GM23338 (cell line): ENCODE data around the gene TMPRSS6. TPM values are rescaled to one million over a fixed set of nuclear protein-coding genes. Genes with fewer than 3 reads are reported as not detected.

Source experiments
- ATAC-seq: fragments of 200-7000 bp; cut with Tn5 transposase; 3 replicates; pipeline ENCODE4 v1.9.1; 2020
- DNase-seq: peaks from one replicate; pipeline ENCODE4 v3.0.0-alpha.2; 2015; ENCODE audit warnings: low spot score
- H2AFZ ChIP-seq: fragments of 200-600 bp; sonication (generic); 2 replicates; pipeline ENCODE4 v1.8.0; 2016; ENCODE audit warnings: antibody characterized with exemption, mild to moderate bottlenecking, moderate library complexity
- H3F3A ChIP-seq: fragments of 200-600 bp; sonication (generic); replicated peaks from 2 replicates; pipeline ENCODE4 v1.8.0; 2017; ENCODE audit warnings: antibody characterized with exemption, mixed run types, low read depth
- H3K27ac ChIP-seq: fragments of 200-600 bp; sonication (generic); 2 replicates; pipeline ENCODE4 v1.6.1; 2016; ENCODE audit warnings: low read depth
- H3K27me3 ChIP-seq: fragments of 200-600 bp; sonication (generic); 2 replicates; pipeline ENCODE4 v1.8.0; 2016; ENCODE audit warnings: mild to moderate bottlenecking, mixed run types, moderate library complexity; ENCODE audit not compliant: insufficient read depth
- H3K36me3 ChIP-seq: fragments of 200-600 bp; sonication (generic); 2 replicates; pipeline ENCODE4 v1.8.0; 2016; ENCODE audit warnings: mild to moderate bottlenecking; ENCODE audit not compliant: insufficient read depth
- H3K4me1 ChIP-seq: fragments of 200-600 bp; sonication (generic); 2 replicates; pipeline ENCODE4 v1.8.0; 2016; ENCODE audit warnings: mild to moderate bottlenecking, moderate library complexity; ENCODE audit not compliant: insufficient read depth
- H3K4me2 ChIP-seq: fragments of 200-600 bp; sonication (generic); 2 replicates; pipeline ENCODE4 v1.7.1; 2017; ENCODE audit warnings: mixed run types
- H3K4me3 ChIP-seq: fragments of 200-600 bp; sonication (generic); 2 replicates; pipeline ENCODE4 v1.6.1; 2016; ENCODE audit warnings: mixed run types
- H3K79me2 ChIP-seq: fragments of 200-600 bp; sonication (generic); replicated peaks from 2 replicates; pipeline ENCODE4 v1.8.0; 2017; ENCODE audit warnings: mild to moderate bottlenecking; ENCODE audit not compliant: insufficient read depth
- H3K9me2 ChIP-seq: fragments of 200-600 bp; sonication (generic); 2 replicates; pipeline ENCODE4 v1.8.0; 2017; ENCODE audit not compliant: insufficient read depth
- H4K20me1 ChIP-seq: fragments of 200-600 bp; sonication (generic); replicated peaks from 2 replicates; pipeline ENCODE4 v1.8.0; 2017; ENCODE audit warnings: mild to moderate bottlenecking; ENCODE audit not compliant: insufficient read depth
- H3K27ac Mint-ChIP-seq: 2 replicates; pipeline ENCODE4 v1.8.0; 2020; ENCODE audit warnings: inconsistent platforms, mild to moderate bottlenecking, moderate library complexity, mixed read lengths
- H3K27me3 Mint-ChIP-seq: 3 replicates; pipeline ENCODE4 v1.8.0; 2022; ENCODE audit warnings: low read depth, mild to moderate bottlenecking, moderate library complexity, mixed read lengths, inconsistent platforms; ENCODE audit not compliant: insufficient read depth, poor library complexity
- H3K36me3 Mint-ChIP-seq: 3 replicates; pipeline ENCODE4 v1.8.0; 2021; ENCODE audit warnings: low read depth, mild to moderate bottlenecking, inconsistent platforms, moderate library complexity, mixed read lengths
- H3K4me1 Mint-ChIP-seq: 3 replicates; pipeline ENCODE4 v1.8.0; 2020; ENCODE audit warnings: mild to moderate bottlenecking, inconsistent platforms, mixed read lengths
- H3K4me3 Mint-ChIP-seq: 3 replicates; pipeline ENCODE4 v1.8.0; 2021; ENCODE audit warnings: moderate library complexity, mild to moderate bottlenecking, inconsistent platforms, mixed read lengths
- H3K9me3 Mint-ChIP-seq: 3 replicates; pipeline ENCODE4 v1.8.0; 2020; ENCODE audit warnings: moderate library complexity, mild to moderate bottlenecking, inconsistent platforms, mixed read lengths
- CREB1 ChIP-seq: fragments of 250-450 bp; sonication (Bioruptor Pico); IDR thresholded peaks from 2 replicates; pipeline ENCODE4 v1.5.0; 2020; ENCODE audit warnings: low read depth, mild to moderate bottlenecking, moderate library complexity
- CTCF ChIP-seq, 2 experiments: fragments of 200-600 bp in 1 of 2; sonication (generic) in 1 of 2; conservative IDR thresholded peaks; 2 replicates each; pipeline versions ENCODE4 v1.5.1 to v1.6.1; 2016 to 2017; ENCODE audit warnings: antibody characterized with exemption in 2 of 2, low read depth in 2 of 2, mild to moderate bottlenecking in 2 of 2, moderate library complexity in 1 of 2
- ETS1 ChIP-seq: IDR thresholded peaks from 2 replicates; pipeline ENCODE4 v1.6.1; 2016; ENCODE audit warnings: antibody characterized with exemption
- EZH2 ChIP-seq: fragments of 200-600 bp; sonication (generic); IDR thresholded peaks from one replicate; pipeline ENCODE4 v1.8.0; 2017; ENCODE audit warnings: antibody characterized with exemption, mild to moderate bottlenecking, low read depth; ENCODE audit not compliant: unreplicated experiment
- EZH2phosphoT487 ChIP-seq: fragments of 200-600 bp; sonication (generic); IDR thresholded peaks from one replicate; pipeline ENCODE4 v1.8.1; 2018; ENCODE audit warnings: antibody characterized with exemption; ENCODE audit not compliant: unreplicated experiment
- JUNB ChIP-seq: IDR thresholded peaks from one replicate; pipeline ENCODE4 v1.6.1; 2016; ENCODE audit warnings: antibody characterized with exemption; ENCODE audit not compliant: unreplicated experiment
- NANOG ChIP-seq: IDR thresholded peaks from 2 replicates; pipeline ENCODE4 v1.6.1; 2016; ENCODE audit warnings: antibody characterized with exemption, borderline replicate concordance
- POLR2AphosphoS5 ChIP-seq: IDR thresholded peaks from 2 replicates; pipeline ENCODE4 v1.6.1; 2016; ENCODE audit warnings: antibody characterized with exemption, low read depth
- REST ChIP-seq: IDR thresholded peaks from one replicate; pipeline ENCODE4 v1.6.1; 2018; ENCODE audit warnings: antibody characterized with exemption; ENCODE audit not compliant: unreplicated experiment
- STAT1 ChIP-seq: IDR thresholded peaks from one replicate; pipeline ENCODE4 v1.6.1; 2016; ENCODE audit warnings: antibody characterized with exemption; ENCODE audit not compliant: unreplicated experiment
- ZNF114 ChIP-seq: fragments of 250-450 bp; sonication (Bioruptor Pico); IDR thresholded peaks from 2 replicates; pipeline ENCODE4 v1.5.0; 2020; ENCODE audit warnings: mild to moderate bottlenecking, moderate library complexity
- ZNF331 ChIP-seq: fragments of 250-450 bp; sonication (Bioruptor Pico); IDR thresholded peaks from 2 replicates; pipeline ENCODE4 v1.5.0; 2020; ENCODE audit warnings: low read depth, mild to moderate bottlenecking, moderate library complexity
- ZNF462 ChIP-seq: fragments of 250-450 bp; sonication (Bioruptor Pico); IDR thresholded peaks from 2 replicates; pipeline ENCODE4 v1.5.0; 2020; ENCODE audit warnings: mild to moderate bottlenecking, moderate library complexity
- polyA plus RNA-seq: library from polyadenylated mRNA; unstranded; fragments of >200 nt; fragmentation: Nextera tagmentation; extraction: Ambion mirVana; gene quantifications from 2 replicates; pipeline ENCODE4 v1.2.1, GENCODE V29; 2016
- total RNA-seq: library from RNA; depleted of rRNA; stranded (reverse); fragments of >200 nt; shearing (Covaris generic); gene quantifications from 2 replicates; pipeline ENCODE4 v1.2.3, GENCODE V29; 2014

The TMPRSS6 gene
- total and polyA plus RNA-seq, 2 experiments from 2014 or later: 0.13 TPM; not detected in 1

- Histone ChIP-seq H4K20me1 (no peaks in the 10 kb centered on the region), H3K4me1 (peaks cover 3% of the 10 kb centered on the region; the same call in 1 of the 2 replicates), H3K27me3 (peaks cover 2% of the 10 kb centered on the region; the same call in 1 of the 2 replicates), H3K4me2 (no peak overlapping the region), H3F3A (0 out of 2 replicates have a peak, but pooled peaks cover 3% of the 10 kb centered on the region), H3K79me2 (no peaks in the 10 kb centered on the region), H3K4me3 (no peak overlapping the region), H3K36me3 (no peaks in the 10 kb centered on the region), H3K27ac (no peak overlapping the region), H2AFZ (no peak overlapping the region), H3K9me2 (no peaks in the 10 kb centered on the region)
- Mint-ChIP-seq H3K4me3 (no peak overlapping the region), H3K4me1 (peaks cover 4% of the 10 kb centered on the region), H3K27me3 (peaks cover 25% of the 10 kb centered on the region), H3K27ac (no peak overlapping the region), H3K36me3 (no peaks in the 10 kb centered on the region), H3K9me3 (no peaks in the 10 kb centered on the region)
- TF ChIP-seq ETS1: no peak
- no peak for TF ChIP-seq POLR2AphosphoS5
- no peak for TF ChIP-seq CTCF (conservative IDR thresholded peaks at IDR 0.05; ENCODE audit: low read depth in 2 of 2)
- no peak for TF ChIP-seq ZNF331
- TF ChIP-seq EZH2phosphoT487: no peak
- no peak for TF ChIP-seq STAT1
- no peak for TF ChIP-seq ZNF462 (CRISPR knock-in tag)
- TF ChIP-seq ZNF114 (CRISPR knock-in tag): no peak
- TF ChIP-seq EZH2: no peak
- no peak for TF ChIP-seq NANOG
- TF ChIP-seq JUNB: no peak
- no peak for TF ChIP-seq REST
- no peak for TF ChIP-seq CREB1 (CRISPR knock-in tag)
- DNase-seq: no peak
- ATAC-seq: no peak
Measured at GRCh38 chr22:37082251-37082873, 27.2 kb downstream of the TMPRSS6 start.
